Measurements from ENCODE around the gene TMEM238L. TPM values are rescaled to one million over a fixed set of nuclear protein-coding genes. Genes with fewer than 3 reads are reported as not detected.

The TMEM238L gene
- total RNA-seq, 1 donor from 2014 or later: 1.2 TPM

GRCh38 chr17:10752696-10753095 lies 51.2 kb downstream of the TMEM238L start:
- H3K9me3 ChIP-seq: no peaks in the 10 kb centered on the region
- H3K4me3 ChIP-seq: no peak overlapping the region
- no peak overlapping the region for H3K27ac ChIP-seq
- no peak for DNase-seq (ENCODE audit: extremely low spot score in 2 of 2)
- H3K27me3 ChIP-seq: no peaks in the 10 kb centered on the region
- intact Hi-C loops (cut with DNase I): no loop called here
- no peaks in the 10 kb centered on the region for H3K36me3 ChIP-seq
- TF ChIP-seq CTCF (IDR thresholded peaks at IDR 0.05): no peak
- no peak for TF ChIP-seq POLR2AphosphoS5 (IDR thresholded peaks at IDR 0.05; ENCODE audit: insufficient read depth in 1 of 2, low read depth in 1 of 2)
- TF ChIP-seq POLR2A (IDR thresholded peaks at IDR 0.05): no peak
- peaks cover 4% of the 10 kb centered on the region for H3K4me1 ChIP-seq

- Histone ChIP-seq H3K9me3 (no peaks in the 10 kb centered on the region), H3K36me3 (no peaks in the 10 kb centered on the region), H3K27ac (no peak overlapping the region), H3K4me1 (peaks cover 4% of the 10 kb centered on the region), H3K4me3 (no peak overlapping the region), H3K27me3 (no peaks in the 10 kb centered on the region)
- DNase-seq (ENCODE audit: extremely low spot score in 2 of 2): no peak
- intact Hi-C loops (cut with DNase I): no loop called here
- no peak for TF ChIP-seq POLR2A (IDR thresholded peaks at IDR 0.05)
- TF ChIP-seq POLR2AphosphoS5 (IDR thresholded peaks at IDR 0.05; ENCODE audit: insufficient read depth in 1 of 2, low read depth in 1 of 2): no peak
- TF ChIP-seq CTCF (IDR thresholded peaks at IDR 0.05): no peak
These were observed 52.3 kb downstream of the TMEM238L start for GRCh38 chr17:10751563-10751962.

- Histone ChIP-seq H3K4me3 (no peak overlapping the region), H3K4me1 (peaks cover 9% of the 10 kb centered on the region), H3K27ac (no peak overlapping the region), H3K27me3 (no peaks in the 10 kb centered on the region), H3K9me3 (no peaks in the 10 kb centered on the region), H3K36me3 (no peaks in the 10 kb centered on the region)
- DNase-seq (ENCODE audit: extremely low spot score in 2 of 2): no peak
- TF ChIP-seq POLR2AphosphoS5 (IDR thresholded peaks at IDR 0.05; ENCODE audit: insufficient read depth in 1 of 2, low read depth in 1 of 2): no peak
- TF ChIP-seq CTCF (IDR thresholded peaks at IDR 0.05): no peak
- no peak for TF ChIP-seq POLR2A (IDR thresholded peaks at IDR 0.05)
- intact Hi-C loops (cut with DNase I): no loop called here
These were observed 53.7 kb downstream of the TMEM238L start for GRCh38 chr17:10750210-10750609.

GRCh38 chr17:10748531-10749181 lies 55.2 kb downstream of the TMEM238L start:
- no peaks in the 10 kb centered on the region for H3K9me3 ChIP-seq
- H3K4me3 ChIP-seq: no peak overlapping the region
- H3K27ac ChIP-seq: no peak overlapping the region
- no peaks in the 10 kb centered on the region for H3K36me3 ChIP-seq
- TF ChIP-seq POLR2A (IDR thresholded peaks at IDR 0.05) (no peak), CTCF (IDR thresholded peaks at IDR 0.05) (no peak), POLR2AphosphoS5 (IDR thresholded peaks at IDR 0.05; ENCODE audit: insufficient read depth in 1 of 2, low read depth in 1 of 2) (no peak)
- DNase-seq (ENCODE audit: extremely low spot score in 2 of 2): peak in 1 of 2 donors; percentile 87
- intact Hi-C loops (cut with DNase I): no loop called here
- no peaks in the 10 kb centered on the region for H3K27me3 ChIP-seq
- peaks cover 20% of the 10 kb centered on the region for H3K4me1 ChIP-seq

- Histone ChIP-seq H3K27me3 (no peaks in the 10 kb centered on the region), H3K36me3 (no peaks in the 10 kb centered on the region), H3K27ac (peak overlapping the region; percentile 78), H3K9me3 (no peaks in the 10 kb centered on the region), H3K4me3 (no peak overlapping the region), H3K4me1 (peaks cover 25% of the 10 kb centered on the region)
- peak in 1 of 2 donors; percentile 87 for DNase-seq (ENCODE audit: extremely low spot score in 2 of 2)
- TF ChIP-seq POLR2A (IDR thresholded peaks at IDR 0.05) (no peak), CTCF (IDR thresholded peaks at IDR 0.05) (no peak), POLR2AphosphoS5 (IDR thresholded peaks at IDR 0.05; ENCODE audit: insufficient read depth in 1 of 2, low read depth in 1 of 2) (peak in 1 of 2 donors; percentile 26)
- intact Hi-C loops (cut with DNase I): no loop called here
These were observed 58.7 kb downstream of the TMEM238L start for GRCh38 chr17:10745231-10745630.

Measured in vagina (tissue), 2 donors.